Neural cell (in vitro differentiated cells): ENCODE measurements around the gene SPINK8. TPM values are rescaled to one million over a fixed set of nuclear protein-coding genes. Genes with fewer than 3 reads are reported as not detected.

Source experiments
- H2AFZ ChIP-seq: fragments of 200-600, 300-800 bp; sonication (generic), shearing (Covaris generic); 2 replicates; pipeline ENCODE4 v1.6.0; 2014; ENCODE audit warnings: low read depth, mild to moderate bottlenecking, antibody characterized with exemption, low read length, moderate library complexity
- H3F3A ChIP-seq: fragments of 200-600 bp; shearing (Covaris generic); 2 replicates; pipeline ENCODE4 v1.6.1; 2016; ENCODE audit warnings: mild to moderate bottlenecking, moderate library complexity, mixed read lengths, antibody characterized with exemption, low read length; ENCODE audit not compliant: insufficient read depth, poor library complexity, severe bottlenecking
- H3K27ac ChIP-seq: fragments of 200-600, 300-800 bp; sonication (generic), shearing (Covaris generic); 2 replicates; pipeline ENCODE4 v1.5.1; 2014; ENCODE audit warnings: mild to moderate bottlenecking, low read length, moderate library complexity
- H3K27me3 ChIP-seq: fragments of 300-800, 200-600 bp; sonication (generic), shearing (Covaris generic); 2 replicates; pipeline ENCODE4 v1.6.0; 2014; ENCODE audit warnings: mild to moderate bottlenecking, low read depth, low read length, moderate library complexity; ENCODE audit not compliant: insufficient read depth
- H3K36me3 ChIP-seq: fragments of 300-800, 200-600 bp; sonication (generic), shearing (Covaris generic); 2 replicates; pipeline ENCODE4 v1.5.1; 2014; ENCODE audit warnings: mild to moderate bottlenecking, antibody characterized with exemption, low read length, moderate library complexity; ENCODE audit not compliant: insufficient read depth
- H3K4me2 ChIP-seq: fragments of 300-800, 200-600 bp; sonication (generic), shearing (Covaris generic); 2 replicates; pipeline ENCODE4 v1.6.0; 2014; ENCODE audit warnings: mild to moderate bottlenecking, low read length
- H3K4me3 ChIP-seq: fragments of 300-800, 200-600 bp; sonication (generic), shearing (Covaris generic); 2 replicates; pipeline ENCODE4 v1.5.1; 2014; ENCODE audit warnings: mild to moderate bottlenecking, low read length, moderate library complexity
- H3K79me2 ChIP-seq: fragments of 200-600 bp; shearing (Covaris generic); replicated peaks from 2 replicates; pipeline ENCODE4 v1.6.0; 2014; ENCODE audit warnings: mild to moderate bottlenecking, low read length, moderate library complexity; ENCODE audit not compliant: insufficient read depth
- H3K9ac ChIP-seq: fragments of 300-800, 200-600 bp; sonication (generic), shearing (Covaris generic); 2 replicates; pipeline ENCODE4 v1.6.1; 2016; ENCODE audit warnings: mild to moderate bottlenecking, low read length, mixed read lengths
- H3K9me2 ChIP-seq: fragments of 200-600 bp; shearing (Covaris generic); 2 replicates; pipeline ENCODE4 v1.6.1; 2016; ENCODE audit warnings: mild to moderate bottlenecking, low read length, mixed read lengths; ENCODE audit not compliant: insufficient read depth
- H3K9me3 ChIP-seq: fragments of 200-600, 300-800 bp; sonication (generic), shearing (Covaris generic); 2 replicates; pipeline ENCODE4 v1.6.1; 2016; ENCODE audit warnings: mild to moderate bottlenecking, mixed run types, low read length, moderate library complexity, mixed read lengths
- H4K20me1 ChIP-seq: fragments of 200-600 bp; shearing (Covaris generic); 2 replicates; pipeline ENCODE4 v1.6.1; 2016; ENCODE audit warnings: mild to moderate bottlenecking, mixed run types; ENCODE audit not compliant: insufficient read depth
- CTCF ChIP-seq: fragments of 450-650 bp; IDR thresholded peaks from 2 replicates; pipeline ENCODE4 v1.5.1; 2014; ENCODE audit warnings: antibody characterized with exemption, mild to moderate bottlenecking, moderate library complexity; ENCODE audit not compliant: poor library complexity, severe bottlenecking
- EP300 ChIP-seq: fragments of 450-650 bp; conservative IDR thresholded peaks from 2 replicates; pipeline ENCODE4 v1.6.1; 2014; ENCODE audit warnings: antibody characterized with exemption, mild to moderate bottlenecking, moderate library complexity; ENCODE audit not compliant: poor library complexity, severe bottlenecking
- EZH2 ChIP-seq: fragments of 200-600, 300-800 bp; shearing (Covaris generic), sonication (generic); IDR thresholded peaks from 2 replicates; pipeline ENCODE4 v1.6.1; 2014; ENCODE audit warnings: antibody characterized with exemption, low read length, borderline replicate concordance, mild to moderate bottlenecking; ENCODE audit not compliant: insufficient read depth, poor library complexity, severe bottlenecking
- MXI1 ChIP-seq: fragments of 450-650 bp; conservative IDR thresholded peaks from 2 replicates; pipeline ENCODE4 v1.6.1; 2014; ENCODE audit warnings: antibody characterized with exemption, mild to moderate bottlenecking; ENCODE audit not compliant: poor library complexity, severe bottlenecking
- POLR2AphosphoS5 ChIP-seq: IDR thresholded peaks from 2 replicates; pipeline ENCODE4 v1.6.1; 2012
- RAD21 ChIP-seq: fragments of 450-650 bp; conservative IDR thresholded peaks from 2 replicates; pipeline ENCODE4 v1.6.1; 2014; ENCODE audit warnings: antibody characterized with exemption, mild to moderate bottlenecking, moderate library complexity
- REST ChIP-seq: IDR thresholded peaks from 2 replicates; pipeline ENCODE4 v1.6.1; 2012; ENCODE audit warnings: borderline replicate concordance
- SMC3 ChIP-seq: fragments of 450-650 bp; conservative IDR thresholded peaks from 2 replicates; pipeline ENCODE4 v1.6.1; 2014; ENCODE audit warnings: antibody characterized with exemption, mild to moderate bottlenecking, moderate library complexity; ENCODE audit not compliant: poor library complexity
- TAF1 ChIP-seq: IDR thresholded peaks from 2 replicates; pipeline ENCODE4 v1.6.1; 2012; ENCODE audit warnings: low read depth
- polyA plus RNA-seq: library from polyadenylated mRNA; depleted of rRNA; stranded (reverse); fragments of >200 nt; gene quantifications from 2 replicates; pipeline ENCODE4 v1.2.3, GENCODE V29; 2014

The SPINK8 gene
- polyA plus RNA-seq, 1 donor from 2014 or later: not detected

GRCh38 chr3:48278884-48279559 is 54.4 kb downstream of the SPINK8 start:
- H3K36me3 ChIP-seq: no peaks in the 10 kb centered on the region
- H3K9ac ChIP-seq: peak overlapping the region; percentile 71
- H3K27me3 ChIP-seq: no peaks in the 10 kb centered on the region
- H2AFZ ChIP-seq: peak overlapping the region; percentile 71
- peak overlapping the region; percentile 42 for H3K4me3 ChIP-seq
- TF ChIP-seq EZH2 (no peak), TAF1 (peak; percentile 48), SMC3 (peak; percentile 21), MXI1 (peak; percentile 8), POLR2AphosphoS5 (peak; percentile 17), REST (no peak), RAD21 (peak; percentile 16), EP300 (peak; percentile 16), CTCF (no peak)
- no peaks in the 10 kb centered on the region for H3K79me2 ChIP-seq
- H3K4me2 ChIP-seq: peak overlapping the region; percentile 54
- H3K9me3 ChIP-seq: no peaks in the 10 kb centered on the region
- no peaks in the 10 kb centered on the region for H3K9me2 ChIP-seq
- H3F3A ChIP-seq: no peaks in the 10 kb centered on the region
- peak overlapping the region; percentile 97 for H3K27ac ChIP-seq
- no peaks in the 10 kb centered on the region for H4K20me1 ChIP-seq

GRCh38 chr3:48276911-48277641 is 56.4 kb downstream of the SPINK8 start:
- Histone ChIP-seq H3K9me3 (no peaks in the 10 kb centered on the region), H3K27ac (peak overlapping the region; percentile 97), H3K79me2 (no peaks in the 10 kb centered on the region), H3K36me3 (no peaks in the 10 kb centered on the region), H3K9me2 (no peaks in the 10 kb centered on the region), H3K4me2 (no peak overlapping the region), H2AFZ (no peak overlapping the region), H3K4me3 (no peak overlapping the region), H3K9ac (no peak overlapping the region), H3K27me3 (no peaks in the 10 kb centered on the region), H3F3A (no peaks in the 10 kb centered on the region), H4K20me1 (no peaks in the 10 kb centered on the region)
- TF ChIP-seq REST (no peak), SMC3 (no peak), POLR2AphosphoS5 (no peak), EP300 (no peak)
